Ishikawa (cell line): ENCODE measurements around the gene ZBTB5.

ENCODE experiments used
- CEBPB ChIP-seq: IDR thresholded peaks from 2 replicates; pipeline ENCODE4 v1.6.1; 2012
- CREB1 ChIP-seq: IDR thresholded peaks from 2 replicates; pipeline ENCODE4 v1.6.1; 2012; ENCODE audit warnings: low read depth
- EGR1 ChIP-seq: IDR thresholded peaks from 2 replicates; pipeline ENCODE4 v1.6.1; 2012
- EP300 ChIP-seq: IDR thresholded peaks from 2 replicates; pipeline ENCODE4 v1.6.1; 2012; ENCODE audit warnings: borderline replicate concordance
- FOXM1 ChIP-seq: IDR thresholded peaks from 2 replicates; pipeline ENCODE4 v1.6.1; 2012; ENCODE audit warnings: low read depth, borderline replicate concordance
- MAX ChIP-seq: IDR thresholded peaks from 2 replicates; pipeline ENCODE4 v1.6.1; 2012
- NFIC ChIP-seq: IDR thresholded peaks from 2 replicates; pipeline ENCODE4 v1.6.1; 2012
- RAD21 ChIP-seq: IDR thresholded peaks from 2 replicates; pipeline ENCODE4 v1.6.1; 2012; ENCODE audit warnings: low read depth
- TAF1 ChIP-seq: IDR thresholded peaks from 2 replicates; pipeline ENCODE4 v1.6.1; 2012; ENCODE audit warnings: low read depth, mild to moderate bottlenecking
- TCF12 ChIP-seq: IDR thresholded peaks from 2 replicates; pipeline ENCODE4 v1.6.1; 2012; ENCODE audit warnings: low read depth
- TEAD4 ChIP-seq: IDR thresholded peaks from 2 replicates; pipeline ENCODE4 v1.6.1; 2012
- USF1 ChIP-seq: IDR thresholded peaks from 2 replicates; pipeline ENCODE4 v1.6.1; 2012
- YY1 ChIP-seq: IDR thresholded peaks from 2 replicates; pipeline ENCODE4 v1.6.1; 2012; ENCODE audit warnings: low read depth
- ZBTB7A ChIP-seq: IDR thresholded peaks from 2 replicates; pipeline ENCODE4 v1.6.1; 2012; ENCODE audit warnings: low read depth
- TF ChIP-seq, protein P1 (sequence below): IDR thresholded peaks from 2 replicates; pipeline ENCODE4 v1.6.1; 2012; ENCODE audit warnings: low read depth, mild to moderate bottlenecking

The ZBTB5 gene

GRCh38 chr9:37441776-37442370, 23.4 kb downstream of the ZBTB5 start:
- TF ChIP-seq MAX = no peak
- no peak for TF ChIP-seq ZBTB7A
- TF ChIP-seq TEAD4 = no peak
- no peak for TF ChIP-seq USF1
- no peak for TF ChIP-seq RAD21
- TF ChIP-seq FOXM1 = no peak
- no peak for TF ChIP-seq NFIC
- TF ChIP-seq EGR1 = no peak
- TF ChIP-seq, protein P1, sequence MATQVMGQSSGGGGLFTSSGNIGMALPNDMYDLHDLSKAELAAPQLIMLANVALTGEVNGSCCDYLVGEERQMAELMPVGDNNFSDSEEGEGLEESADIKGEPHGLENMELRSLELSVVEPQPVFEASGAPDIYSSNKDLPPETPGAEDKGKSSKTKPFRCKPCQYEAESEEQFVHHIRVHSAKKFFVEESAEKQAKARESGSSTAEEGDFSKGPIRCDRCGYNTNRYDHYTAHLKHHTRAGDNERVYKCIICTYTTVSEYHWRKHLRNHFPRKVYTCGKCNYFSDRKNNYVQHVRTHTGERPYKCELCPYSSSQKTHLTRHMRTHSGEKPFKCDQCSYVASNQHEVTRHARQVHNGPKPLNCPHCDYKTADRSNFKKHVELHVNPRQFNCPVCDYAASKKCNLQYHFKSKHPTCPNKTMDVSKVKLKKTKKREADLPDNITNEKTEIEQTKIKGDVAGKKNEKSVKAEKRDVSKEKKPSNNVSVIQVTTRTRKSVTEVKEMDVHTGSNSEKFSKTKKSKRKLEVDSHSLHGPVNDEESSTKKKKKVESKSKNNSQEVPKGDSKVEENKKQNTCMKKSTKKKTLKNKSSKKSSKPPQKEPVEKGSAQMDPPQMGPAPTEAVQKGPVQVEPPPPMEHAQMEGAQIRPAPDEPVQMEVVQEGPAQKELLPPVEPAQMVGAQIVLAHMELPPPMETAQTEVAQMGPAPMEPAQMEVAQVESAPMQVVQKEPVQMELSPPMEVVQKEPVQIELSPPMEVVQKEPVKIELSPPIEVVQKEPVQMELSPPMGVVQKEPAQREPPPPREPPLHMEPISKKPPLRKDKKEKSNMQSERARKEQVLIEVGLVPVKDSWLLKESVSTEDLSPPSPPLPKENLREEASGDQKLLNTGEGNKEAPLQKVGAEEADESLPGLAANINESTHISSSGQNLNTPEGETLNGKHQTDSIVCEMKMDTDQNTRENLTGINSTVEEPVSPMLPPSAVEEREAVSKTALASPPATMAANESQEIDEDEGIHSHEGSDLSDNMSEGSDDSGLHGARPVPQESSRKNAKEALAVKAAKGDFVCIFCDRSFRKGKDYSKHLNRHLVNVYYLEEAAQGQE = no peak
- TF ChIP-seq TAF1 = no peak
- no peak for TF ChIP-seq CEBPB
- no peak for TF ChIP-seq YY1
- no peak for TF ChIP-seq EP300
- TF ChIP-seq CREB1 = no peak

GRCh38 chr9:37438359-37438758, 26.9 kb downstream of the ZBTB5 start:
- no peak for TF ChIP-seq CREB1
- TF ChIP-seq USF1 = no peak
- TF ChIP-seq YY1 = no peak
- no peak for TF ChIP-seq ZBTB7A
- no peak for TF ChIP-seq FOXM1
- no peak for TF ChIP-seq NFIC
- TF ChIP-seq EP300 = no peak
- TF ChIP-seq RAD21 = no peak
- TF ChIP-seq EGR1 = no peak
- TF ChIP-seq TAF1 = no peak
- TF ChIP-seq, protein P1 = no peak
- TF ChIP-seq TCF12 = no peak
- no peak for TF ChIP-seq CEBPB
- TF ChIP-seq MAX = no peak
- TF ChIP-seq TEAD4 = no peak

DNA sequence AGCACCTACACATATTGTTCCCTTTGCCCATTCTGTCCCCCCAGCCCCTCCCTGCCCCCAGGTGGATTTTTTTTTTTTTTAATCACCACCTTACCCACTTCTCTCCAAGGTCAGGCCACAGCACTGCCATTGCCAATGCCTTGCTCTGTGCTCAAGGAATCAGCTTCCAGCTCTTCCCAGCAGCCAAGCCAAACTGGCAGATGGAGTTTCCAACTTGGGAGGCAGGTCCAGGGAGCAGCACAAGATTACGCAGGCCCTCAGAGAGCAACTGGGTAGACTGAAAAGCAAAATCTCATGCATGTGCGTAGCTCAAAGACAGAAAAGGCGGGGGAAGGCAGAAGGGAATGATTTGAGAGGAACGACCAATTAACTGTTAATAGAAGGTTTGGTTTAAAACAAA, 27.6 kb downstream of the ZBTB5 start:
- TF ChIP-seq CREB1 = no peak
- TF ChIP-seq RAD21 = no peak
- no peak for TF ChIP-seq MAX
- no peak for TF ChIP-seq TAF1
- TF ChIP-seq YY1 = no peak
- TF ChIP-seq, protein P1 = no peak
- no peak for TF ChIP-seq NFIC
- no peak for TF ChIP-seq USF1
- TF ChIP-seq TCF12 = no peak

GRCh38 chr9:37437010-37437409, 28.2 kb downstream of the ZBTB5 start:
- no peak for TF ChIP-seq CEBPB
- TF ChIP-seq TEAD4 = no peak
- TF ChIP-seq RAD21 = no peak
- no peak for TF ChIP-seq TCF12
- TF ChIP-seq EP300 = no peak
